Islet of Langerhans (tissue), 1 donor: ENCODE results near the gene IGFBP1.
"Not testable (repeated sequence)": the region's sequence is repeated elsewhere in the genome, so short reads cannot be mapped to it uniquely, and the experiment has no call there.

ENCODE experiments used
- FAIRE-seq: peaks from one replicate; lab custom pipeline; 2011; peaks lifted over from hg19 to GRCh38; lab: Jason Lieb, UNC

IGFBP1 gene

GRCh38 chr7:45888185-45888992 lies at the start of gene IGFBP1:
IGFBP1 (plus strand) TSS chr7:45888488; CDS start chr7:45888653, 165 bp downstream.
- no peak for FAIRE-seq

GRCh38 chr7:45838852-45839251 lies 49.4 kb upstream of the IGFBP1 start:
- FAIRE-seq = not testable (repeated sequence)

- not testable (repeated sequence) for FAIRE-seq
These were observed 46.2 kb upstream of the IGFBP1 start for GRCh38 chr7:45841926-45842717.

GRCh38 chr7:45846536-45846935 lies 41.8 kb upstream of the IGFBP1 start:
- not testable (repeated sequence) for FAIRE-seq

GRCh38 chr7:45848734-45849133 lies 39.6 kb upstream of the IGFBP1 start:
- FAIRE-seq = not testable (repeated sequence)

- FAIRE-seq = not testable (repeated sequence)
These were observed 35.3 kb upstream of the IGFBP1 start for GRCh38 chr7:45852984-45853383.

GRCh38 chr7:45853491-45853890 lies 34.8 kb upstream of the IGFBP1 start:
- not testable (repeated sequence) for FAIRE-seq

GRCh38 chr7:45855680-45856079 lies 32.6 kb upstream of the IGFBP1 start:
- not testable (repeated sequence) for FAIRE-seq

- FAIRE-seq = not testable (repeated sequence)
These were observed 31.4 kb upstream of the IGFBP1 start for GRCh38 chr7:45856888-45857287.

- no peak for FAIRE-seq
These were observed 24.6 kb upstream of the IGFBP1 start for GRCh38 chr7:45863715-45864114.

- FAIRE-seq = no peak
These were observed 22.5 kb upstream of the IGFBP1 start for GRCh38 chr7:45865594-45866410.

GRCh38 chr7:45867471-45867870 lies 20.8 kb upstream of the IGFBP1 start:
- no peak for FAIRE-seq

- no peak for FAIRE-seq
These were observed 18.9 kb upstream of the IGFBP1 start for GRCh38 chr7:45869426-45869825.

- no peak for FAIRE-seq
These were observed 15.9 kb upstream of the IGFBP1 start for GRCh38 chr7:45872116-45873034.

GRCh38 chr7:45873035-45873354 lies 15.3 kb upstream of the IGFBP1 start, which contains the start of gene CCDC201:
CCDC201 (minus strand) TSS chr7:45873082; CDS start chr7:45873007, 75 bp downstream.
- FAIRE-seq = no peak

- no peak for FAIRE-seq
These were observed 14.9 kb upstream of the IGFBP1 start for GRCh38 chr7:45873355-45873754.

GRCh38 chr7:45874408-45875131 lies 13.7 kb upstream of the IGFBP1 start:
- no peak for FAIRE-seq

GRCh38 chr7:45876519-45876918 lies 11.8 kb upstream of the IGFBP1 start:
- FAIRE-seq = no peak

GRCh38 chr7:45878457-45879144 lies 9.7 kb upstream of the IGFBP1 start:
- FAIRE-seq = no peak

GRCh38 chr7:45880433-45880860 lies 7.8 kb upstream of the IGFBP1 start:
- no peak for FAIRE-seq
